Upper lobe of right lung (tissue), 1 donor: Measurements from ENCODE around the gene TMEM140. TPM values are rescaled to one million over a fixed set of nuclear protein-coding genes. Genes with fewer than 3 reads are reported as not detected.
A peak's percentile ranks its signal among the peaks of the same experiment; 100 is the strongest.

ENCODE experiments used
- ATAC-seq: fragments of 200-7000 bp; cut with Tn5 transposase; one replicate; pipeline ENCODE4 v1.9.1; 2020; ENCODE audit warnings: mild to moderate bottlenecking, moderate library complexity
- DNase-seq: peaks from one replicate; pipeline ENCODE4 v3.0.0-alpha.2; 2020
- H3K27ac ChIP-seq: fragments of 200-600 bp; one replicate; pipeline ENCODE4 v1.8.0; 2022
- H3K27me3 ChIP-seq: fragments of 200-600 bp; one replicate; pipeline ENCODE4 v1.8.0; 2022; ENCODE audit warnings: mild to moderate bottlenecking
- H3K36me3 ChIP-seq: fragments of 200-600 bp; one replicate; pipeline ENCODE4 v1.8.0; 2022
- H3K4me1 ChIP-seq: fragments of 200-600 bp; one replicate; pipeline ENCODE4 v1.8.0; 2022
- H3K4me3 ChIP-seq: fragments of 200-600 bp; one replicate; pipeline ENCODE4 v1.8.0; 2022; ENCODE audit warnings: mild to moderate bottlenecking
- H3K9me3 ChIP-seq: fragments of 200-600 bp; one replicate; pipeline ENCODE4 v1.8.0; 2022
- intact Hi-C: fragments of 100-400 bp; cut with DNase I; formaldehyde crosslinking; loops from one replicate; pipeline ENCODE4 v1.11.0; 2022
- long read RNA-seq: library from polyadenylated mRNA; unstranded; transcript quantifications from one replicate; pipeline ENCODE4 v2.0.0, GENCODE V29; 2021
- total RNA-seq: library from RNA; stranded (reverse); fragmentation: NEBNext Ultra II Directional; extraction: Animal tissue kit (Norgen Biotek cat#: 25700); gene quantifications from one replicate; pipeline ENCODE4 v1.2.1, GENCODE V29; 2021
- TF ChIP-seq, protein P1 (sequence below): fragments of 200-600 bp; IDR thresholded peaks from one replicate; pipeline ENCODE4 v1.8.0; 2022; ENCODE audit warnings: antibody characterized with exemption
- donor health status: DM: no; HTN: yes; CAD: no; lungs with severe emphysema.

TMEM140 gene
- total RNA-seq, result 31.2 TPM
- long read RNA-seq, transcript TMEM140-201 (2 exons, 1,997 nt), result major isoform, 42 of 47 reads
- long read RNA-seq, partial matches to known transcripts, result 0 of 47 reads
- long read RNA-seq, other reads (novel, unspliced or antisense), result 5 of 47 reads

DNA sequence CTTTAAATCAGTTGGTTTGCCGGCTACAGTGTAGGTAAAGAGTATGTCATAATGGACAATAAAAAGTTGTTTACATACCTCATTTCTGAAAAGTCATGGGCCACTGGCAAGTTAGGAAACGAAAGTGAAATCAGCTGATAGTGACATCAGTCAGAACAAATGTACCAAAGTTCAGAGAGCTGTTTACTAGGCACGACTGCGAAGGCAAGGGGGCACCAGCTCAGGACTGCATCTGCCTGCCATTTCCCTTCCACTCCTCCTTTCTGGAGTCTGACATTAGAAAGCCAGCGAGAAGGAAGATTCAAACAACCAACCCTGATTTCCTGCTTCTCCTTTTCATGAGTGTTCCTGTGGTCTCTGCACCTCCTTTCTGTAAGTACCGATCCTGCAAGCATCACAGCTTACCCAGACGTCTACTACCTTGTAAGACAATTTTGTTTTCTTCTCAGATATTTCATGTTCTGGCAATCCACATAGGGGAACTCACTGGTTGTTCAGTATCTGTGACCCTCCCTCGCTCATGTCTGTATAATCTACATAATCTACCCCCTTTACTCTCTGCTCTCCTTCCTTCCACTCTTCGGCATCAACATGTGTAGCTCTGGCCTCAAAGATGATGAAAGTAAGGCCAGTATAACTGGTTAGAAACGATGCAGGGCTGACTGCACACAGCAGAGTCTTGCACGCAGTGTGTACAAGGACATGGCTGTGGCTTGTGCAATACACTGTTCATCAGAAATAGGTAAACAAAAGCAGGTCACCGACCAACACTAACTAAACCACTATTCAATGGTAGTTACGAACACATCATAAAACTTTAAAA is at the start of gene TMEM140:
TMEM140 (plus strand) TSS at position 174 of the 823 bp plus-strand sequence. CDS start 16,370 bp downstream, outside the sequence.
- DNase-seq (no peak), ATAC-seq (peak; percentile 83)
- TF ChIP-seq, protein P1, sequence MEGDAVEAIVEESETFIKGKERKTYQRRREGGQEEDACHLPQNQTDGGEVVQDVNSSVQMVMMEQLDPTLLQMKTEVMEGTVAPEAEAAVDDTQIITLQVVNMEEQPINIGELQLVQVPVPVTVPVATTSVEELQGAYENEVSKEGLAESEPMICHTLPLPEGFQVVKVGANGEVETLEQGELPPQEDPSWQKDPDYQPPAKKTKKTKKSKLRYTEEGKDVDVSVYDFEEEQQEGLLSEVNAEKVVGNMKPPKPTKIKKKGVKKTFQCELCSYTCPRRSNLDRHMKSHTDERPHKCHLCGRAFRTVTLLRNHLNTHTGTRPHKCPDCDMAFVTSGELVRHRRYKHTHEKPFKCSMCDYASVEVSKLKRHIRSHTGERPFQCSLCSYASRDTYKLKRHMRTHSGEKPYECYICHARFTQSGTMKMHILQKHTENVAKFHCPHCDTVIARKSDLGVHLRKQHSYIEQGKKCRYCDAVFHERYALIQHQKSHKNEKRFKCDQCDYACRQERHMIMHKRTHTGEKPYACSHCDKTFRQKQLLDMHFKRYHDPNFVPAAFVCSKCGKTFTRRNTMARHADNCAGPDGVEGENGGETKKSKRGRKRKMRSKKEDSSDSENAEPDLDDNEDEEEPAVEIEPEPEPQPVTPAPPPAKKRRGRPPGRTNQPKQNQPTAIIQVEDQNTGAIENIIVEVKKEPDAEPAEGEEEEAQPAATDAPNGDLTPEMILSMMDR, result no peak
- Histone ChIP-seq H3K4me1 (peaks cover 43% of the 10 kb centered on the region), H3K27ac (peak within 1 kb of the TSS; percentile 96), H3K9me3 (no peaks in the 10 kb centered on the region), H3K4me3 (peak within 1 kb of the TSS; percentile 61), H3K36me3 (no peaks in the 10 kb centered on the region), H3K27me3 (no peaks in the 10 kb centered on the region)
- intact Hi-C loops, result no loop called here

DNA sequence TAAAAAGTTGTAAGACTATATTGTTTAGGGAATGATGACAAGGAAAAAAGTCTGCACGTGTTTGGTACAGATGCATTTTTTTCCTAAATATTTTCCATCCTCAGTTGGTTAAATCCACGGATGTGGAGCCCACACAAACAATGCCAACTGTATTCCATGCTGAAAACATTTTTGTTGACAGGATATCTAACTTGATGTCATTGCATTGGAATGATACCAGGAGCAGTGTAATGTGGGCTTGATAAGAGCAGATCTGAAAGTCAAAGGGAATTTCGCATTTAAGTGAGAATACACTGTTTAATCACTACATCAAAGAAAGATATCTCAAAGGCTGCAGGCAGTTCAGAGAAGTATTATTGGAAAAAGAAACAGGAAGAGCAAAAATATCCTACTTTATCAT is 49.5 kb upstream of the TMEM140 start:
- Histone ChIP-seq H3K36me3 (no peaks in the 10 kb centered on the region), H3K27ac (no peak overlapping the region)
- TF ChIP-seq, protein P1, result no peak

DNA sequence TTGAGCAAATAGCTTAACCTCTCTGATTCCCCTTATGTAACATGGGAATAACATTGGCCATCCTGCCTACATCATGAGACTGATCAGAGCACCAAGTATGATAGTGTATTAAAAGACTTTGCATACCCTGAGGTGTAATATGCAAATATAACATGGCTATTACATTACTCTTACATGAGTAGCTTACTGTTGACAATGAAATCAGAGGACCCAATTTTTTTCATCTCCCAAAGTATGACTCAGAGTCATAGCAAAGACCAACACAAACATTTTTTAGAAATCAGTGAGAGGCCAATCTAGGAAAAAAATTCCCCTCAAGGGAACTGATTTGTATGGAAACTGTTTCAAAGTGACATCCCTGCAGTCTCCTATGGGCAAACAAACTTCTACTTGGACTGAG is 47.0 kb upstream of the TMEM140 start:
- intact Hi-C loops, result no loop called here
- no peak overlapping the region for H3K4me3 ChIP-seq
- no peak for DNase-seq
- no peaks in the 10 kb centered on the region for H3K27me3 ChIP-seq
- TF ChIP-seq, protein P1, result no peak
- no peaks in the 10 kb centered on the region for H3K36me3 ChIP-seq
- no peaks in the 10 kb centered on the region for H3K4me1 ChIP-seq
- no peak for ATAC-seq
- no peak overlapping the region for H3K27ac ChIP-seq
- no peaks in the 10 kb centered on the region for H3K9me3 ChIP-seq

More for the DNA sequence above, 49.5 kb upstream of the TMEM140 start:
- DNase-seq (no peak), ATAC-seq (no peak)
- no peaks in the 10 kb centered on the region for H3K4me1 ChIP-seq
- H3K27me3 ChIP-seq, result no peaks in the 10 kb centered on the region
- no peak overlapping the region for H3K4me3 ChIP-seq
- intact Hi-C loops, result no loop called here
- no peaks in the 10 kb centered on the region for H3K9me3 ChIP-seq

DNA sequence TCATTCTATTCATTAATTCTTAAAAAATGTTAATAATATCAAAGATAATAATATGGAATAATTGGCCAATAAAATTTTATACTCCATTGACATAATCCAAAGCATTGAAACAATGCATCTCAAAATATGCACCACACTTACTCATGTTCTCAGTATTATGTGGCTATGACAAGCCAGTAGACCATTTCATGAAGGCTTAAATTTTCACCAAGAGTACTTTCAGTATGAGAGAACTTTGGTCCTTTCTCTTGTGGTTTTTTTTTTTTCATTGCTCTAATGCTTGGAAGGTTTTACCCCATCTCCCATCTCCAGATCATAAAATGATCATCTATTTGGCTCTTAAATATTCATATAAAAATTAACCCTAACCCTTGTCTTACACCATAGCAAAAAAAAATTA is 45.5 kb upstream of the TMEM140 start:
- intact Hi-C loops, result no loop called here
- H3K9me3 ChIP-seq, result no peaks in the 10 kb centered on the region
- ATAC-seq (no peak), DNase-seq (no peak)
- H3K36me3 ChIP-seq, result no peaks in the 10 kb centered on the region
- H3K4me1 ChIP-seq, result no peaks in the 10 kb centered on the region
- TF ChIP-seq, protein P1, result no peak
- H3K27ac ChIP-seq, result no peak overlapping the region
- H3K27me3 ChIP-seq, result no peaks in the 10 kb centered on the region
- H3K4me3 ChIP-seq, result no peak overlapping the region

DNA sequence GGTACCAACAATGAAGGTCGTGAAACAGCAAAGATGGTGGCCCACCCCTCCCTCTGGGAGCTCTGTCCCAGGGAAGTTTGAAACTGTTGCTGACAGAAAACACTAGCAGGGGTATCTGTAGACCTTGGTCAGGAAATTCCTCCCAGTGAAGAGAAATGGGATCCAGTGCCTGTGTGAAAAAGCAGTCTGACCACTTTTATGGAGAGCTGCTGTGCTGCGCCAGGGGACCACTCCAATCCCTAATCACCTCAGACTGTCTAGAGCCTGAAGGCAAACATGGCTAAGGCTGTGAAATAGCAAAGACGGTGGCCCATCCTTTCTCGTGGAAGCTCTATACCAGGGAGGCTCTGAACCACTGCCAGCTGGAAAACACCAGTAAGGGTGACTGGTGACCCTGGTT is 38.3 kb upstream of the TMEM140 start:
- intact Hi-C loops, result no loop called here
- ATAC-seq, result no peak
- H3K27me3 ChIP-seq, result no peaks in the 10 kb centered on the region
- TF ChIP-seq, protein P1, result no peak
- H3K4me1 ChIP-seq, result no peaks in the 10 kb centered on the region
- no peaks in the 10 kb centered on the region for H3K36me3 ChIP-seq
- no peaks in the 10 kb centered on the region for H3K9me3 ChIP-seq
- no peak overlapping the region for H3K4me3 ChIP-seq
- no peak overlapping the region for H3K27ac ChIP-seq
- no peak for DNase-seq
